Muscle of arm (tissue), 12 donors: Measurements from ENCODE around the gene SIGLEC10. TPM values are rescaled to one million over a fixed set of nuclear protein-coding genes. Genes with fewer than 3 reads are reported as not detected.
"Not testable (repeated sequence)": the region's sequence is repeated elsewhere in the genome, so short reads cannot be mapped to it uniquely, and the experiment has no call there.

Experiments used
- DNase-seq: peaks from one replicate; pipeline ENCODE4 v3.0.0-alpha.2; 2013
- polyA plus RNA-seq, 12 donors: library from polyadenylated mRNA; unstranded; fragments of 120-200 nt; gene quantifications; one replicate each; pipeline ENCODE4 v1.2.1, GENCODE V29; 2013; ENCODE audit not compliant: insufficient read length in 12 of 12

The SIGLEC10 gene
- polyA plus RNA-seq, 12 donors = 0.31 to 2.6 (median 0.69) TPM; not detected in 2

DNA sequence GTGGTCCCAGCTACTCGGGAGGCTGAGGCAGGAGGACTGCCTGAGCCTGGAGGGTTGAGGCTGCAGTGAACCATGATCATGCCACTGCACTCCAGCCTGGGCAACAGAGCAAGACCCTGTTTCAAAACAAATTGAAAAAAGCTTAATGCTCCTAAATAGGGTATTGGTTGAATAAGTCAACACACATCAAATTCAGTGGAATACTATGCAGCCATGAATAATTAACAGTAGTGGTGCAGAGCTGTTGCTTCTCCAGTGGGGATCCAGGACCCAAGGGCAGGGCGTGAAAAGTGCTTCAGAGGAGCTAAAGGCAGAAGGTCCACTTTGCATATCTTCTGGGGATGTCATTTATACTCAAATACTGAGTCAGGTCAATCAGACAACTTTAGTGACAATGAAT, 22.6 kb upstream of the SIGLEC10 start:
- DNase-seq = no peak

- no peak for DNase-seq
Observed at GRCh38 chr19:51439021-51439465, 21.6 kb upstream of the SIGLEC10 start.

- no peak for DNase-seq
Observed at GRCh38 chr19:51434456-51434855, 17.0 kb upstream of the SIGLEC10 start.

GRCh38 chr19:51433043-51433442, 15.6 kb upstream of the SIGLEC10 start:
- no peak for DNase-seq

DNA sequence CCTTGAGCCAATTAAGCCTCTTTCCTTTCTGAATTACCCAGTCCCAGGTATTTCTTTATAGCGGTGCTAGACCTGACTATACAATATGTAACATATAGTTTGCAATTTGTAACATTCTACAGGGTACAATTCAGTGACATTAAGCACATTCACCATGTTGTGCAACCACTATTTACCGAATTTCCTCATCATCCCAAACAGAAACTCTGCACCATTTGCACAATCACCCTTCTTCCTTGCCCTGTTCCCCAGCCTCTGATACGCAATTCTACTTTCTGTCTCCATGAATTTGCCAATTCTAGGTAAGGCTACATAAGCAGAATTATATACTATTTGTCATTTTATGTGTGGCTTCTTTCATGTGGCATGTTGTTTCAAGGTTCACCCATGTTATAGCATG, 13.7 kb upstream of the SIGLEC10 start:
- no peak for DNase-seq

DNA sequence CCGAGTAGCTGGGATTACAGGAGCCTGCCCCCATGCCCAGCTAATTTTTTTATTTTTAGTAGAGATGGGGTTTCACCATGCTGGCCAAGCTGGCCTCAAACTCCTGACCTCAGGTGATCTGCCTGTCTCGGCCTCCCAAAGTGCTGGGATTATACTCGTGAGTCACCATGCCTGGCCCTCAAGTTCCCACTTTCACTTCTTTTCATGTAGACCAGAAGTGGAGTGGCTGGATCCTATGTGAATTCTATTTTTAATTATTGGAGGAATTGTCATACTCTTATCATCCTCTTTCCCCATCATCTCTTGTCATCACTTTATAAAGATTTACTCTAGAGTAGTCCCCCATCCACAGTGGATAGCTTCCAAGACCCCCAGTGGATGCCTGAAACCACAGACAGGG, 12.8 kb upstream of the SIGLEC10 start:
- no peak for DNase-seq

DNA sequence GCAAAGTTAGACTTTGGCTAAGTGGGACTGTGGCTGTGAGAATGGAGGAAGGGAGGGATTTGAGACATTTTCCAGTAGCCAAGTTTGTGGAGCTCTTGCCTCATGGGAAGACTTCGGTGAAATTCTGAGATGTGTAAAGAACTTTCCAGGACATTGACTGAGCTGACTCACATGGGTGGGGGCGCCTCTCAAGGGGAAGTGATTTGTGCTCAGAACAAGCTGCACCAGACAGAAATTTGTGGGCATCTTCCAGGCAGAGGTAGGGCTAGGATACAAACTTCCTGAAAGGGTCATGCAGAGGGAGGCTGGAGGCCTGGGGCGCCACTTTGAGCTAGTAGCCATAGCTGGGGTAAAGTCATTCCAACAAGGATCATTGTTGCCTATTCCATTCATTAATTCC, 9.8 kb upstream of the SIGLEC10 start:
- no peak for DNase-seq

DNA sequence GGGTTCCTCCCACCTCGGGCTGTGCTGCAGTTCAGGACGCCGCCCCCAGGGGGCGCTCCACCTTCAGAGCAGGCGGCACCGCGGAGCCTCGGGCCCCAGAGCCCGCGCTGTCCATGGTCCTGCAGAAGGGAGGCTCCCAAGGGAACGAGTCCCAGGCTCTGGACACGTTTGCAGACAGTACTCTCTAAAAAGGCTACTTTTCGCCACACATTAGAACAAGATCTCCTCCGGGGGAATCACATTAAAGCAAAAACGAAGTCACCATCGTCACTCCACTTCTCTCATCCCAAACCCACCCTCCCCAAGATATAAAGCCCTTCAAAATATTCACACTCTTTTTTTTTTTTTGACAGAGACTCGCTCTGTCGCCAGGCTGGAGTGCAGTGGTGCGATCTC, 4.6 kb upstream of the SIGLEC10 start:
- peak; percentile 65 for DNase-seq

- DNase-seq = no peak
Observed at GRCh38 chr19:51421229-51422052, 4.0 kb upstream of the SIGLEC10 start.

- not testable (repeated sequence) for DNase-seq
Observed at GRCh38 chr19:51420511-51420910, 3.1 kb upstream of the SIGLEC10 start.

GRCh38 chr19:51418707-51419106, 1.3 kb upstream of the SIGLEC10 start:
- DNase-seq = no peak

GRCh38 chr19:51417810-51418157, 342 bp upstream of the SIGLEC10 start:
- no peak for DNase-seq

DNA sequence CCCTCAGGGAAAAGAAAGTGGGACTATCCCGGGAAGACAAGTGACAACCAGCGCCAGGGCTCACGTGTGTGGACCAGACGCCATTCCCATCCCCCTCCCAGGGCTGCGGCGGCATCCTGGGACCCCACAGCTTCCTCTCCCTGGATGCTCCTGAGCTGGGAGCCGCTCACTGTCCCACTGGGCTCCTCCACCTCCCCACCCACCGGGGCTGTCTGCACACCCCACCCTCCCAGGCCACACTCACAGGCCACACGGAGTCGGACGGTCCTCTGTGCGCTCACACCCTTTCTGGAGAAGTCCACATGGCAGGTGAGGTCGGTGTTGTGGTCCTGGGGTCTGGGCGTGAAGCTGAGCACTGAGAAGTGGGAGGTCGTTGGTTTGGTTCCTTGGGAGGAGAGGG, 1.0 kb downstream of the SIGLEC10 start:
- DNase-seq = not testable (repeated sequence)

DNA sequence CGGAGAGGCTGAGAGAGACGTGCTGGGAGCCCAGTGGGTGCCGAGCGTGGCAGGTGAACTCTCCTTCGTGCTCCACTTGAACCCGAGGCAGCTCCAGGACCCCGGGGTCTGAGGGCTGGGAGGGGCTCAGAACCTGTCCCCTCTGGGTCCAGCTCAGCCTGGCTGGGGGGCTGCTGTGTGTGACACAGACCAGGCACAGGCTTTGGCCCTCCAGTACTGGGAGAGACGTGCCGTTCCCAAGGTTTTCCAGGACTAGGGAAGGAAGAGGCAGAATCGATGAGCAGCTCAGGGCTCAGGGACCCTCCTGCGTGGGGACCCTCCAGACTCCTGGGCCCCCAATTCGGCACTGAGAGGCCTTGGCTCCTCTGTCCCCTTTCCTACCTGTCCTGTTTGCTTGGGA, 2.3 kb downstream of the SIGLEC10 start:
- DNase-seq = no peak

- no peak for DNase-seq
Observed at GRCh38 chr19:51410950-51411748, 6.3 kb downstream of the SIGLEC10 start.

DNA sequence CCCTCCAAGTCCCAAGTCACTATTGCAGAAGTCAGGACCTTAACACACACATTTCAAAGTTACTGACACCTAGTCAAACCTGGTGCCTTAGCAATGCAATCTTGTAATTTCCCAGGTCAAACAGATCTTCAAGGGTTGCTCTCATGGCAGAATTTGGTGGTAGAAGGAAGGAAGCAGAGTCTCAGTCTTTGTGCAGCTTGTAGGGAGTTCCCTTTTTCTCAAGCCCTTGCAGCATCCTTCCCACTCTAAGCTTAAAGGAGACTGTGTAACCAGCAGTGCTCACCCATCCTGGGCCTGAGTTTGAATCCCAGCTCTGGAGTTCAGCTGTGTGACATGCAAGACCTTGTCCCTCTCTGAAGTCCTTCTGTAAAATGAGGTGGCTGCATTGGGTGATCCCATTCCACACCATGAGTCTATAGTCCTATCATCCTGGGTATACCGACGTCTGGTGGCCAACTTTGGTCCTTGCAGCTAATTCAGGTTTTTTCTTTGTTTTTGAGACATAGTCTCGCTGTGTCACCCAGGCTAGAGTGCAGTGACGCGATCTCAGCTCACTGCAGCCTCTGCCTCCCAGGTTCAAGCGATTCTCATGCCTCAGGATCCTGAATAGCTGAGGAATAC, 9.8 kb downstream of the SIGLEC10 start:
- no peak for DNase-seq

- no peak for DNase-seq
Observed at GRCh38 chr19:51402117-51402516, 15.3 kb downstream of the SIGLEC10 start.

DNA sequence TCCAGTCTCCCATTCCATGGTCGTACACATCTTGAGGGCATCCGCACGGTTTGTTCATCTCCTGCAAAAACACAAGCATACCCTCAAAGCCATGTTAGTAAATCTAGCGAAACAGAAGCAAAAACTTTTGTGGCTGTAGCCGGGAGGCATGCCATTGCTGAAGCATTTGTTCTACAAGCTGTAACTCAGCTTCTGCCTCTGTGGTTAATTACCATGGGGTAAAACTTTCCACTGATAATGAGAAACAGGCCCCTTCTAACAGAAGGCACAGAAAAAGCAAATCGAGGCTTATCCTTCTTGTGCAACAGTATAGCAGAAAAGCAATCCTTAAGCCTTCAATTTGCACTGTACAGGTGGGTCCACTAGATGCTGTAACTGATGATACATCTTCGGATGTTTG, 17.5 kb downstream of the SIGLEC10 start:
- DNase-seq = not testable (repeated sequence)

DNA sequence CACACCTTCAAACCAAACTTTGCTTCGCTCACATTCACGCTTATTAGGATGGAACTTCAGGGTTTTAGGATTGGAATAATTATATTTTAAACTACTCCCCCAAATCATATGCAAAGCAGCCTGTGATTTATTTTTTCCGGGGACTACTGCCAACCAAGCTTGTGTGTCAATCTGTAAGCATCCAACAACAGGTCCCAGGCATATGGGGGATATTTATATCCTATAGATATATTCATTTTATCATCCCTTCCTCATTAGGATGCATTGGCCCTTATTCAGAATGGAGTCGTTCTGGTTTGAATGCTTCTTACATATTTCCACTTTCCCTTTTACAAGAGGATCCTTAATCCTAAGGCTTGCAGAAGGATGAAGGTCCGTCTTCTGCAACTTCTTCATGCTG, 18.2 kb downstream of the SIGLEC10 start:
- DNase-seq = no peak

GRCh38 chr19:51398096-51398704, 19.2 kb downstream of the SIGLEC10 start:
- DNase-seq = no peak

GRCh38 chr19:51397453-51397852, 20.0 kb downstream of the SIGLEC10 start:
- not testable (repeated sequence) for DNase-seq

DNA sequence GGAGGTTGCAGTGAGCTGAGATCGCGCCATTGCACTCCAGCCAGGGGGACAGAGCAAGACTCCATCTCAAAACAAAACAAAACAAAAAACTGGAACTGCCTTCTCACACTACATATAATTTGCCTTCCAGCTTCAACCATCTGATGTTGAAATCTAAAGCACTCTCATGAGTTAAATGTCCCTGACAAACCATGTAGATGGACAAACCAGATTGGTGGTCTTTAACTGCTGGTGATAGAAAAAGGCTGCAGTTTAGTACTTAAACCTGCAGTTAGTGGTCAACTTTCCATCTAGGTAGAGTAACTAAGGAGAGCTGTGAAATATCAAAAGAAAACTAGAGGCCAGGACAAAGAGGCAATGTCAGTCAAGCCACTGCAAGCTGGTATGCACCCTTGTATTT, 21.3 kb downstream of the SIGLEC10 start:
- DNase-seq = no peak
